HS-5 (cell line): ENCODE data around the gene CARD19.
A peak's percentile ranks its signal among the peaks of the same experiment; 100 is the strongest.

Source experiments
- DNase-seq: peaks from one replicate; pipeline ENCODE4 v3.0.0-alpha.2; 2012; ENCODE audit warnings: low read depth

Gene CARD19

GRCh38 chr9:93096131-93096802, at the start of gene CARD19:
Gene CARD19 (plus strand): TSS chr9:93096217. CDS start chr9:93096346, 129 bp downstream.
- no peak for DNase-seq

GRCh38 chr9:93048566-93049448, 47.2 kb upstream of the CARD19 start:
- DNase-seq = no peak

GRCh38 chr9:93049491-93049890, 46.5 kb upstream of the CARD19 start:
- no peak for DNase-seq

GRCh38 chr9:93050231-93050630, 45.8 kb upstream of the CARD19 start:
- no peak for DNase-seq

GRCh38 chr9:93051680-93052089, 44.3 kb upstream of the CARD19 start:
- no peak for DNase-seq

GRCh38 chr9:93052791-93053540, 43.1 kb upstream of the CARD19 start:
- no peak for DNase-seq

- DNase-seq = no peak
Observed at GRCh38 chr9:93053781-93054331, 42.2 kb upstream of the CARD19 start.

GRCh38 chr9:93054758-93055704, 41.0 kb upstream of the CARD19 start:
- no peak for DNase-seq

GRCh38 chr9:93057042-93057702, 38.8 kb upstream of the CARD19 start:
- no peak for DNase-seq

- no peak for DNase-seq
Observed at GRCh38 chr9:93057703-93058354, 38.2 kb upstream of the CARD19 start.

- DNase-seq = no peak
Observed at GRCh38 chr9:93058355-93059010, 37.5 kb upstream of the CARD19 start, which contains the start of gene SUSD3. Gene SUSD3 (plus strand): TSS chr9:93058701. CDS start chr9:93058743, 42 bp downstream.

GRCh38 chr9:93059011-93059714, 36.9 kb upstream of the CARD19 start:
- no peak for DNase-seq

- DNase-seq = no peak
Observed at GRCh38 chr9:93059715-93060578, 36.1 kb upstream of the CARD19 start.

- DNase-seq = peak; percentile 61
Observed at GRCh38 chr9:93060746-93061259, 35.2 kb upstream of the CARD19 start.

- no peak for DNase-seq
Observed at GRCh38 chr9:93061260-93061751, 34.7 kb upstream of the CARD19 start.

- DNase-seq = no peak
Observed at GRCh38 chr9:93061791-93062763, 33.9 kb upstream of the CARD19 start.
